SH-SY5Y (cell line): ENCODE data around the gene DPPA5.

ENCODE experiments used
- GATA2 ChIP-seq: IDR thresholded peaks from 2 replicates; pipeline ENCODE4 v1.6.1; 2011; ENCODE audit warnings: mild to moderate bottlenecking, low read depth, low read length
- GATA3 ChIP-seq: IDR thresholded peaks from 2 replicates; pipeline ENCODE4 v1.6.1; 2011; ENCODE audit warnings: low read depth, mild to moderate bottlenecking, low read length, moderate library complexity

DNA sequence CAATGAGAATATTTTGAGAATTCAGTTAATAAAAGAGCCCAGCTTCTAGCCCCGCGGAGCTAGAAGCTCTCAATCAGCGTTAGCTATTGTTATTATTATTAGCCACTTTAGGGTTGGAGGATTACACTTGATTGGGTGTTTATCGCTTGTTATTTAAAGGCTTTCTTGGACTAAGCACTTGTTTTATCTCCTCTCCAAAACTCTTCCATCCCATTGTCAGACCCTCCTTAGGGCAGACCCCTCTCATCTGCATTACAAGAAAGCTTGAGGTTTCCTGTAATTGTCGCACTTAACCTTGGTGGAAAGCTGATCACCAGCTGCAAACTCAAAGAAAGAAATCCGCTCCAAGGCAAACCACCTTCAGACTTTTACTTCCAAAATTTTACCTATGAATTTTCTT lies 4.8 kb downstream of the DPPA5 start:
- TF ChIP-seq GATA3 (no peak), GATA2 (no peak)
